NCI-H748 (cell line): ENCODE measurements around the gene SPAG4.

Experiments
- DNase-seq: peaks from one replicate; lab custom pipeline; 2025; ENCODE audit not compliant: unreplicated experiment; lab: John Stamatoyannopoulos, UW

The SPAG4 gene, protein sequence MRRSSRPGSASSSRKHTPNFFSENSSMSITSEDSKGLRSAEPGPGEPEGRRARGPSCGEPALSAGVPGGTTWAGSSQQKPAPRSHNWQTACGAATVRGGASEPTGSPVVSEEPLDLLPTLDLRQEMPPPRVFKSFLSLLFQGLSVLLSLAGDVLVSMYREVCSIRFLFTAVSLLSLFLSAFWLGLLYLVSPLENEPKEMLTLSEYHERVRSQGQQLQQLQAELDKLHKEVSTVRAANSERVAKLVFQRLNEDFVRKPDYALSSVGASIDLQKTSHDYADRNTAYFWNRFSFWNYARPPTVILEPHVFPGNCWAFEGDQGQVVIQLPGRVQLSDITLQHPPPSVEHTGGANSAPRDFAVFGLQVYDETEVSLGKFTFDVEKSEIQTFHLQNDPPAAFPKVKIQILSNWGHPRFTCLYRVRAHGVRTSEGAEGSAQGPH

DNA sequence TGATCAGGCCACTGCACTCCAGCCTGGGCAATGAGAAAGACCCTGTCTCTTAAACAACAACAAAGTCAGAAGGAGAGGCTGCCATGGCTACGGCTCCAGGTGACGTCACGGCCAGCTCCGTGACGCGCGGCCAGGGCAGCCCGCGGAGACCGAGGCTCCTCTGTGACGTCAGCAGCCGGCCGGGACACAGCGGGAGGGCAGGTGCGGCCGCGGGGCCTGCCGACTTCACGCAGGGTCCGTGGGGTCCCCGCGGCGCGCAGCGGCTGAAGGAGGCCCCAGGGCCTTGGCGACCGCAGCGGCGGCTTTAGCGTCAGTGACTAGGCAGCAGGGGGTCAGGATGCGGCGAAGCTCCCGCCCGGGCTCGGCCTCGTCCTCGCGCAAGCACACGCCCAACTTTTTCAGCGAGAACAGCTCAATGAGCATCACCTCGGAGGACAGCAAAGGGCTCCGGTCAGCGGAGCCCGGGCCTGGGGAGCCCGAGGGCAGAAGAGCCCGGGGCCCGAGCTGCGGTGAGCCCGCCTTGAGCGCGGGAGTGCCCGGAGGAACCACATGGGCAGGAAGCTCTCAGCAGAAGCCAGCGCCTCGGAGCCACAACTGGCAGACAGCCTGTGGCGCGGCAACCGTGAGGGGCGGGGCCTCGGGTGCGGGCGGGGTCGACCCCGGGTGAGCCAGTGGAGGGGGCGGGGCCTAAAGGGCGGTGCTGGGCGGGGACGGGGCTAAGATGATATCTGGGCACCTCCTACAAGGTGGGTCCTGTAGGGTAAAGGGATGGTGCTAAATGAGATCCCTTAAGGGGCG lies at the start of gene SPAG4:
SPAG4 (plus strand) TSS at position 163 of the 798 bp plus-strand sequence; CDS start at position 338, 175 bp downstream.
- peak; percentile 99 for DNase-seq

DNA sequence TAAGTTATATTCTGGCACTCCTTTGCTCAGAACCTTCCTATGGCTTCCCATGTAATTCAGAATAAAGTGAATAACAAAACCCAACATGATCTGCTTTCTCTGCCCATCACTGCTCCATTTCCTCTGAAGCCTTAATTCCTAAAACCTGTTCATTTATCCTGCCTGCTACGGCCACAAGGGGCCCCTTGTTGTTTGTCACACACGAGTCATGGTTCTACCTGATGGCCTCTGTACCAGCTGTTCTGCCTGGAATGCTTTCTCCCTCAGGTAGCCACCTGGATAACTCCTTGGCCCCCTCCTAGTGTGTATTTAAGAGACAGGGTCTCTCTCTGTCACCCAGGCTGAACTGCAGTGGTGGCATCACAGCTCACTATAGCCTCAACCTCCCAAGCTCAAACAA lies 47.0 kb upstream of the SPAG4 start:
- peak; percentile 19 for DNase-seq

DNA sequence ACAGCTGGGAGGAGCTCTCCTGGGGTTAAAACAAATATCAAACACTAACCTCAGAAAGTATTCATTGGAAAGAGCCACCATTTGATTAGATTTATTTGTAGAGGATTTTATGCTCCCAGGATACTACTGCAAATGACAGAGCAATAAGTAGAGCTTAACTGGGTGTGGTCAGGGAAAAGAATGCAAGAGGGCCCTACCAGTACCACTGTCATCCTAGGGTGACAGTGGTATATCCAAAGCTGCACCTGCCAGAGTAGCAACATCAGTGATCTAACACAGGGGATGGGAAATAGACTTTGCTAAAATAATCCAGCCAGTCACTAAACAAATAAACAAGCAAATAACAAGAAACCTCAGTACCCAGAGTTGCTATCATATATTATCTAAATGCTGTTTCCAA lies 44.1 kb upstream of the SPAG4 start:
- no peak for DNase-seq

DNA sequence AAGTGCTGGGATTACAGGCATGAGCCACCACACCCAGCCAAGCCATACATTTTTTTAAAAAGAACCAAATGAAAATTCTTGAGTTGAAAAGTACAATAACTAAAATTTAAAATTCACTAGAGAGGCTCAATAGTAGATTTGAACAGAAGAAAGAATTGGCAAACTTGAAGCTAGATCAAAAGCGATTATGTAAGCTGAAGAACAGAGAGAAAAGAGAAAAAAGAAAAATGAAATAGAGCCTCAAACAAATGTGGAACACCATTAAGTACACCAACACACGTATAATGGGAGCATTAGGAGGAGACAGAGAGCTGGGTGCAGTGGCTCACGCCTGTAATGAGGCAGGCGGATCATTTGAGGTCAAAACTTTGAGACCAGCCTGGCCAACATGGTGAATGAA lies 42.8 kb upstream of the SPAG4 start:
- DNase-seq = no peak

DNA sequence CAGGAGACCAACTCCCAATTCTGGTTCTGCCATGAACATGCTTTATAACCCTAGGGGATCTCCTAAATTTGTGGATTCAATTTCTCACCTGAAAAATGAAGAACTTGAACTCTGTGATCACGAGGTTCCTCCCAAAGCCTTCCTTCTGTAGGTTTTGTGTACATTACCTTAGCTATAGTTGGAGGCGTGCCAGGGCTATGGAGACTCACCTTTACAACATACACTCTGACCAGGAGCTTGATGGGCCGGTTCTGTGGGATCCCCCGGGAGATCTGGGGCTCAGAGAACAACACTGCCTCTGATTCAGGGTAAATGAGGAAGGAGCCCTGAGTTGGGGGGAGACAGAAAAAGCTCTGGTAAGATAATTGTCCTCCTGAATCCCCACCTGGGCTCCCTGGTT lies 39.7 kb upstream of the SPAG4 start:
- peak; percentile 46 for DNase-seq

DNA sequence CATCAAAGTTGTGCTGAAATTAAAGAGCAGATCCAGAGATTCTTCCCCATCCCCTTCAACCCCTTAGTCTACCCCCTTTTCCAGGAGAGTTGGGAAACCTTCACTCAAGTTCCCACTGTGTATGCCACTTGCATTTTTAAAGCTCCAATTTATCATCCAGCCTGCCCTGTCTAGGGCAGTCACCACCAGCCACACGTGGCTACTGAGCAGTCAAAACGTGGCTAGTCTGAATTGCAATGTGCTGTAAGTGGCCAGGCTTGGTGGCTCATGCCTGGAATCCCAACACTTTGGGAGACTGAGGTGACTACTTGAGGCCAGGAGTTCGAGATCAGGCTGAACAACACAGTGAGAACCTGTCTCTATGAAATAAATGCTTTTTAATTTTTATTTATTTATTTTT lies 38.8 kb upstream of the SPAG4 start:
- no peak for DNase-seq

DNA sequence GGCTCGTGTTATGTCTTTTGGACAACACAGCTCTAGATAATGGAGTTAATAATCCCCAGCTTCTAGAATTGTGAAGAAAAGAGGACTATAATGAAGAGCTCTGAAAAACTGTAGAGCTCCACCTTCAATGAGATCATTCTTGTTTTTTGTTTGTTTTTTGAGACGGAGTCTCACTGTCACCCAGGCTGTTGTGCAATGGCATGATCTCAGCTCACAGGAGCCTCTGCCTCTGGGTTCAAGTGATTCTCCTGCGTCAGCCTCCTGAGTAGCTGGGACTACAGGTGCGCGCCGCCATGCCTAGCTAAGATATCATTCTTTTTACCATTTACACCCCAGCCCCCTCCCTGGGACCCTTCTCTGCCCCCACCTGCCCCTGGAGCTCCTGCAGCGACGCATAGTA lies 37.2 kb upstream of the SPAG4 start:
- DNase-seq = no peak

DNA sequence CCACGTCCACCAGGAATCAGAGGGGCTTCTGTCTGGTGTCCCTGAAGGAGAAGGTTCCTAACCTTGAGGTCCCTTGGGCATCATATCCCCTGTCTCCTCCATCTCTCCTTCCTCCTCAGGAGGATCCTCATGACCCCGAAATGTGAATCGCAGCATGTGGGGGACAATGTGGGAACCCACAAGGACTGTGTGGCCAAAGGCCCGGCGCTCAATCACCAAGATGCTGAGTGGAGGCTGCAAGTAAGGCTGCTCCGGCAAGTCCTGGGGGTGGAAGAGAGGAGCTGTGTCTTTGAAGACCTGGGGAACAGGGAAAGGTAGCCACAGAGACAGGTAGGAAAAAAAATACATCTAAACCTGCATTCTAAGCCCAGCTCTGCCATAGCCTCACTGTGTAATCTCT lies 36.4 kb upstream of the SPAG4 start:
- DNase-seq = no peak

DNA sequence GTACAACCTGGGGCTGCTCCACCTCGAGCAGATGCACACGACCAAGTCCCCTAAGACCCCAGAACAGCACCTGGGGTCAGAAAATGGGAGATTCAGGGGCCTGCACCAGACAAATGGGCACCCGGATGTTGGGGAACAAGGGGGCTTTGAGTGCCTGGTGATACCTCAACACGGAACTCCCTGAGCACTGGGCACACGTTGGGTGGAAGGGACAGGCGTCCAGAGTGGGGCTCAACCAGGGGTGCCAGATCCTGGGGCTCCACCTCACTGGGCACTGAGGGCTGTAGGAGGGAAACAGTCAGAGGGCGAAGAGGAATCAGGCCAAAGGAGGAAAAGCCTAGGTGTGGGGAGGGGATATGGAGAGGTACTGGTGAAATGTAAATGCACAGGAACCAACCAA lies 33.5 kb upstream of the SPAG4 start:
- DNase-seq = no peak

DNA sequence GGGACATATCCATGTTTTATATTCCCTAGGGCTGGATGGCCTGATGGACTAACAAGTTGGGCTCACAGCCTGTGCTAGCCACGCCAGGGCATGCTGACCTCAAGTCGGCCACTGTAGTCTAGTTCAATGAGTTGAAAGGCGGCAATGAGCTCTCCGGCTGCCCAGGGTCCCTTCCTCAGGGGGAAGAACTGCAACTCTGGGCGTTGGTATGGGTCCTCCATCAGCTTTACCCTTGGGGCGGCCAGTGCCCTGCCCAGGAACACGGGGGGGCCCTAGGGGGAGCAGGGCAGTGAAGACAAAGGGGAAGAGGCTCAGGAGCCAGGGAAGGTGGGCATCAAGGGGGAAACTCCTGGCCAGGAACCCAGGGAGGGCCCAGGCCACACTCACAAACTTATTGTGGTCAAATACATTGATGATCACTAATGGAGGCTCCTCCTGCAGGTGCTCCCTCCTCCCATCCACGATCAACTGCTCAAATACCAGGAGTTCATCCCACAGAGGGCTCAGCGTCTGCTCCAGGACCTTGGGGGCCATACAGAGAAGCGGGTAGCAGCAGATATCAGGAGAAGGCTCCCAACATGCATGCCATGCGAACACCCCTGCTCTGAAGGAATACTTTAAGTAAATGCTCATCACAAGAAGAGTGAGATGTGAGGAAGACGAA lies 32.8 kb upstream of the SPAG4 start:
- DNase-seq = no peak

DNA sequence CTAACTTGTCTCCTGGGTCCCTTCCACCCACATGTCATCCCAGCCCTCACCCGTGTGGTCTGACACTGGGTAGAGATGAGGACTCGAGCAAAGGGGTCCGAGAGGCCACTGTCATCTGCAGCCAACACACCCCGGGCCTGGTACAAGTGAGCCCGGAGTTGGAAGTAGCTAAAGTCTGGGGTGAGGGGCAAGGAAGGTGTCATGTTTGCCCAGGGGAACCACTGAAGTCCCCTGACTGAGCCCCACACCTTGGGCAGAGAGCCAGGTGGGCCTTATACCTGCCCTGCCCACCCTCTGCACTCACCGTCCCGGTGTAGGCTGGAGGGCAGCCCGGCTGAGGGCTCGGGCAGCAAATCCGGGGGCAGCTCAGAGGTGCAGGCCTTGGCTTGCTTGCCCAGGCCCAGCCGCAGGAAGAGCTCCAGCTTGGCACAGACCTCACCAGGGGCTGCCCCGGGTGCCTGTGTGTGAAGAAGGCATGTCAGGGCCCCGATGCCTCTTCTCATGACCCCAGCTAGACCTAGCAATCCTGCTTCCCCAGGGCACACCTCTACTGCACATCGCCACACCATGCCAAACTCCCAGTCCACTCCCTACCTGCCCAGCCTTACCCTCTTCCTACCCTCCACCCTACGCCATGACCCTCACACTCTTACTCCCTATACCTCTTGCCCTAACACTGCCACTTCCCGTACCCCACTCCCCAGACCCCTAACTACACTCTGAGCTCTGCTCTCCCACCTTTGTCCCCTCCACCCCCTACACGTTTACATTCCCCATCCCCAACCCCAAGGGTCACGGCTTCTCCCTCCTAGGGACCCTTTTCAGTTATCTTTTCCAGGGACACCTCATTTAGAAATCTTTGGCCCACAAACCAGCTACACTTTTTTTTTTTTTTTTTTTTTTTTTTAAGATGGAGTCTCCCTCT lies 31.7 kb upstream of the SPAG4 start:
- no peak for DNase-seq

DNA sequence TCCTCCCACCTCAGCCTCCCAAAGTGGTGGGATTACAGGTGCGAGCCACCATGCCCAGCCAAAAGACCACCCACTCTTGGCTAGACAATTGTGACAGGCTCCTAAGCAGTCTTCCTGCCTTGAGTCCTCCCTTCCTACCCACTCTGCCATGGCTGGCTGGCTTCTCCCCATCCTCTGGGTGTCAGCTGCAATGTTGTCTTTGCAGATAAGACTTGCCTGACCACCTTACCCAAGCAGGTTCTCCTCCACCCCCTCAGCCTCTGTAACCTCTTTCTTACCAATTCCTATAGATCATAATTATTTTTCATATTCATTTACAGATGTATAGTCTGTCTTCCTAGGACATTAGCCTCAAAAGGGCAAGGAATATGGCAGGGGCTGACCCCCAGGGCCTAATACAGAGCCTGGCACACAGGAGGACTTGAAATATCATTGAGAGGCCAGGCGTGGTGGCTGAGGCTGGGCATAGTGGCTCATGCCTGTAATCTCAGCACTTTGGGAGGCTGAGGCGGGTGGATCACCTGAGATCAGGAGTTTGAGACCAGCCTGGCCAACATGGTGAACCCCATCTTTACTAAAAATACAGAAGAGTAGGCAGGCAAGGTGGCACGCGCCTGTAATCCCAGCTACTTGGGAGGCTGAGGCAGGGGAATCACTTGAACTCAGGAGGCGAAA lies 28.7 kb upstream of the SPAG4 start:
- no peak for DNase-seq

DNA sequence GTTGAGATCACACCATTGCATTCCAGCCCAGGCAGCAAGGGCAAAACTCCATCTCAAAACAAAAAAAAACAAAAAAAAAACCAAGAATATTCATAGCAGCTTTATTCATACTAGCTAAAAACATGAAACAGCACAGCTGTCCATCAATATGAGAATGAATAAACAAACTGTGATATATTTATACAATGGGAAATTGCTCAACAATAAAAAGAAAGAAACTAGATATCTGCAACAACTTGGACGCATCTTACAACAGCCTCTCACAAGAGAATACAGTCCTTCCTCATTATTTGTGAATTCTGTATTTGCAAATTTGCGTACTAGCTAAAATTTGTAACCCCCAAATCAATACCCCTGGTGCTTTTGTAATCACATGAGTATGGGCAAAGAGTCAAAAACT lies 28.2 kb upstream of the SPAG4 start:
- DNase-seq = no peak

DNA sequence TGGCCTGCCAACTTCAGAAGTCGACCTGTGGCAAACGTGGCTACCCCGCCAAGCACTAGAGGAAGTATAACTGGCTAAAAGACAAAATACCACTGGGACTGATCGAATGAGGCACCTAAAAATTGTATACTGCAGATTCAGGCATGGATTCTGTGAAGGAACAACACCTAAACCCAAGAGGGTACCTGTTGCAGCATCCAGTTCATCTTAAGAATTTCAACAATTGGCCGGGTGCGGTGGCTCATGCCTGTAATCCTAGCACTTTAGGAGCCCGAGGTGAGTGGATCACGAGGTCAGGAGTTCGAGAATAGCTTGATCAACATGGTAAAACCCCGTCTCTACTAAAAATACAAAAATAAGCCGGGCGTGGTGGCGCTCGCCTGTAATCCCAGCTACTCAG lies 27.2 kb upstream of the SPAG4 start:
- DNase-seq = no peak

DNA sequence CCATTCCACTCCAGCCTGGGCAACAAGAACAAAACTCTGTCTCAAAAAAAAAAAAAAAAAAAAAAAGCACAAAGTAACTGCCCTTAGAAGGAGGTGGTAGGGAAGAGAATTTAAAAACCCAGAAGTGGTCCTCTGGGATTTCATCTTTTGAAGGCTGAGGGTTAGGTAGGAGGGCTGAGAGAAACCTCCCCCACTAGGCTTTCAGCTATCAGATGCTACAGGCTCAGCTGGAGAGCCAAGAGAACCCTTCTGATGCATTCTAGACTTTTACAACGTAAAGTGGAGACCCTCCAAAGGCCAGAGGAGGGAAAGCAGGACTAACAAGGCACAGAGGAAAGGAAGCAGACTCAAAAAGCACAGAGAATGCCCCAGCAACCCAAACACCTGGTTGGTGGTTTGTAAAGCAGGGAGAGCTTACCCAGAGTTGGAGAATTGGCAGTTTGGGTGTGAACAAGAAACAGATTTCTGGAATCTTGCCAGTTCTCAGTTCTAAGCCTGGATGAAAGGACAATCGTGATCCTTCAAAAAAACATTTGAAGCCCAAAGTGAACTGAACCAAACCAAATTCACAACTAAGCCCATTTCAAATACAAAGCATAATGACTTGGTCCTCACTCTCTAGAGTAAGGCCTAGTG lies 23.2 kb upstream of the SPAG4 start:
- DNase-seq = no peak

DNA sequence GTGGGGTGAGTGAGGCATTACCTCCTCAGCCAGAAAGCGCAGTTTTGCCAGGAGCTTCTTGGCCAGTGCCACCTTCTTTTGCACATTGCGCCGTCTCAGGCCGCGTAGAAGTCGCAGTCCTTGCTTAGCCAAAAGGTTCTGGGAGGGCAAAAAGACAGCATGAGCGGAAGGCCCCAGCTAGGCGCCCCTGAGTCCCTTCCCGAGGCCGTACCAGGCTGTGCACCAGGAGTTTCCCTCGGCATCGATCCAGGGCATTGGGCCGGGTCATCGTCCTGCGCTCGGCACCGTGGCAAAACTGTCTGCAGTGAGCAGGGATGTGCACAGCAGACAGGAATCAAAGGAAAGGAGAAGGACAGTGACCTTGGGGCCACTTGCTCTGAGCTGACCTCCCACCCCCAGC lies 20.2 kb upstream of the SPAG4 start:
- no peak for DNase-seq

DNA sequence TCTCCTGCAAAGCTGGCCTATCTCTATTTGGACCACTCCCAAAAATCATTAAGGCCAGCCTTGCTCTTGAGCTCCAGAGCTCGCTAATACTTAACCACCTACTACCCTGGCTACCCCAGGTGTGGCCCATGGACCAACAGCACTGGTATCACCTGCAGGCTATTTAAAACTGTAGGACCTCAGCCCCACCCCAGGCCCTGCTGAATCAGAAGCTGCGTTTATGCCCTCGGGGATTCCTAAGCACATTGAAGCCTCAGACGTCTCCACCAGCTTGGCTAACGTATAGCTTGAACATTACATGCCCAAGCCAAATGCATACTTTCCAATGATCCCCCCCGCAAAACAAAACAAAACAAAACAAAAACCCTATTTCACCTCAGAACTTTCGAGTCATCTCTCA lies 19.7 kb upstream of the SPAG4 start:
- DNase-seq = no peak

DNA sequence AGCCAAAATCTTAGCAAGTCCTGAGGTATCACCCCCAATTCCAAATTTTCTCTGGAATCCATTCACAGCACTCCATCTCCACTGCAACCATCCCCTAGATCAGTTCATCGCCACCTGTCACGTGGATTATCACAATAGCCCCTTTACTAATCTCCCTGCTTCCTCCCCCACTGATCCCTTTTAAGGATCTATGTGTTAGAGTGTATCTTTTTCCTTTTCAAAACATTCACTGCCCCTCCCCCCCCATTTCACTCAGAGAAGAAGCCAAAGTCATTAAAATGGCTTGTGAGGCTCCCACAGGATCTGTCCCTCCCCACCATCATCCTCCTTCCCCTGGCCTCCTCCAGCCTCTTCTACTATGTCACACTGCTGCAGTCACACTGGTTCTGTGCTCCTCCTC lies 18.4 kb upstream of the SPAG4 start:
- DNase-seq = no peak

DNA sequence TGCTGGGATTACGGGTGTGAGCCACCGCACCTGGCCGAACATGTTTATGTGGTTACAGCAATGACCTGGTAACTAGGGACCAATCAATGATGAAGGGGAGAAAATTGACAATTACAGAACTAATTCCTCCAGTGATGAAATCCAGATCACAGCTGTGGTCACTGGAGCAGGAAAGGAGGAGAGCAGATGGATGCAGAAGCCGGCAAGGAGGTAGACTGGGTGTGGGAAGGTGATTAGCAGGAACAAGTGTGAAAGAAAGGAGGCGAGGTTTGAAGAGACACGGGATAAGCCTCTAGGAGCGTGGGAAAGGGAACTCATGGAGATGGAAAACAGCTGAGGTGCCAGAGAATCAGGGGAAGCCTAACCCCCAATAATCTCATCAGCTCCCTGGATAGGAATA lies 17.2 kb upstream of the SPAG4 start:
- DNase-seq = no peak
